Osteocyte (in vitro differentiated cells): Measurements from ENCODE around the gene UBR3. TPM values are rescaled to one million over a fixed set of nuclear protein-coding genes. Genes with fewer than 3 reads are reported as not detected.
"Not testable (repeated sequence)": the region's sequence is repeated elsewhere in the genome, so short reads cannot be mapped to it uniquely, and the experiment has no call there.

Experiments
- DNase-seq: peaks from one replicate; pipeline ENCODE4 v3.0.0; 2021; ENCODE audit warnings: mixed read lengths; ENCODE audit not compliant: unreplicated experiment; ENCODE audit errors: extremely low spot score
- H3K27ac Mint-ChIP-seq: one replicate; pipeline ENCODE4 v1.8.0; 2021; ENCODE audit warnings: mild to moderate bottlenecking, mixed read lengths; ENCODE audit not compliant: unreplicated experiment
- H3K27me3 Mint-ChIP-seq: one replicate; pipeline ENCODE4 v1.8.0; 2021; ENCODE audit warnings: mixed read lengths; ENCODE audit not compliant: unreplicated experiment
- H3K36me3 Mint-ChIP-seq: one replicate; pipeline ENCODE4 v1.8.0; 2021; ENCODE audit warnings: mixed read lengths; ENCODE audit not compliant: unreplicated experiment
- H3K4me1 Mint-ChIP-seq: one replicate; pipeline ENCODE4 v1.8.0; 2021; ENCODE audit warnings: mixed read lengths; ENCODE audit not compliant: unreplicated experiment
- H3K4me3 Mint-ChIP-seq: one replicate; pipeline ENCODE4 v1.8.0; 2021; ENCODE audit warnings: mild to moderate bottlenecking, moderate library complexity, mixed read lengths; ENCODE audit not compliant: unreplicated experiment
- H3K9me3 Mint-ChIP-seq: one replicate; pipeline ENCODE4 v1.8.0; 2021; ENCODE audit warnings: mixed read lengths; ENCODE audit not compliant: unreplicated experiment
- total RNA-seq: library from RNA; stranded (reverse); gene quantifications from 2 replicates; pipeline ENCODE4 v1.2.1, GENCODE V29; 2021
- TF ChIP-seq, protein P1 (sequence below): fragments of 200-600 bp; sonication (generic); IDR thresholded peaks from 2 replicates; pipeline ENCODE4 v1.5.0; 2021; ENCODE audit warnings: antibody characterized with exemption, mild to moderate bottlenecking, moderate library complexity

The UBR3 gene
- total RNA-seq, 1 donor from 2014 or later: 38.0 TPM

- H3K27ac Mint-ChIP-seq: no peak overlapping the region
- H3K36me3 Mint-ChIP-seq: peaks cover 26% of the 10 kb centered on the region
- no peak overlapping the region for H3K4me3 Mint-ChIP-seq
- H3K9me3 Mint-ChIP-seq: no peaks in the 10 kb centered on the region
- no peaks in the 10 kb centered on the region for H3K27me3 Mint-ChIP-seq
- DNase-seq: no peak
- H3K4me1 Mint-ChIP-seq: peaks cover 4% of the 10 kb centered on the region
- TF ChIP-seq, protein P1, sequence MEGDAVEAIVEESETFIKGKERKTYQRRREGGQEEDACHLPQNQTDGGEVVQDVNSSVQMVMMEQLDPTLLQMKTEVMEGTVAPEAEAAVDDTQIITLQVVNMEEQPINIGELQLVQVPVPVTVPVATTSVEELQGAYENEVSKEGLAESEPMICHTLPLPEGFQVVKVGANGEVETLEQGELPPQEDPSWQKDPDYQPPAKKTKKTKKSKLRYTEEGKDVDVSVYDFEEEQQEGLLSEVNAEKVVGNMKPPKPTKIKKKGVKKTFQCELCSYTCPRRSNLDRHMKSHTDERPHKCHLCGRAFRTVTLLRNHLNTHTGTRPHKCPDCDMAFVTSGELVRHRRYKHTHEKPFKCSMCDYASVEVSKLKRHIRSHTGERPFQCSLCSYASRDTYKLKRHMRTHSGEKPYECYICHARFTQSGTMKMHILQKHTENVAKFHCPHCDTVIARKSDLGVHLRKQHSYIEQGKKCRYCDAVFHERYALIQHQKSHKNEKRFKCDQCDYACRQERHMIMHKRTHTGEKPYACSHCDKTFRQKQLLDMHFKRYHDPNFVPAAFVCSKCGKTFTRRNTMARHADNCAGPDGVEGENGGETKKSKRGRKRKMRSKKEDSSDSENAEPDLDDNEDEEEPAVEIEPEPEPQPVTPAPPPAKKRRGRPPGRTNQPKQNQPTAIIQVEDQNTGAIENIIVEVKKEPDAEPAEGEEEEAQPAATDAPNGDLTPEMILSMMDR: no peak
These were observed 119.3 kb downstream of the UBR3 start for GRCh38 chr2:169946546-169946945.

DNA sequence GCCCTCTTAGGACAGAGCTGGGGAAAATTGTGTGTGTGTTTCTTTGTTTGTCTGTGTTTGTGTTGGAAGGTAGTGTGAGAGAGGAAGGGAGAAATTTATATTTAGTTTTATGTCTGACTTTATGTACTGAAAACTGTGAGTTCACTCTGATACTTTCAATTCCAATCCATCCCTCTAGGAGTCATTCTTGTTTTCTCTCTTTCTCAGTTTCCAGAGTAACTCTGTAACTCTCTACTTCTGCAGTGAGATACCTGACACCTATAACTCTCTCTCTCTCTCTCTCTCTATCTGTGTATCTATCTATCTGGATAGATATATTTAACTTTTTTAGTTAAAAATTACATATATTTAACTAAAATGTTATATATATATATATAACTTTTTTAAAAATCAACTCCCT lies 128.7 kb downstream of the UBR3 start:
- Mint-ChIP-seq H3K36me3 (peaks cover 30% of the 10 kb centered on the region), H3K27ac (no peak overlapping the region), H3K4me3 (no peak overlapping the region), H3K9me3 (peaks cover 4% of the 10 kb centered on the region), H3K4me1 (no peaks in the 10 kb centered on the region), H3K27me3 (no peaks in the 10 kb centered on the region)
- TF ChIP-seq, protein P1: no peak
- no peak for DNase-seq

- not testable (repeated sequence) for H3K27me3 Mint-ChIP-seq
These were observed 130.0 kb downstream of the UBR3 start for GRCh38 chr2:169957219-169957618.

DNA sequence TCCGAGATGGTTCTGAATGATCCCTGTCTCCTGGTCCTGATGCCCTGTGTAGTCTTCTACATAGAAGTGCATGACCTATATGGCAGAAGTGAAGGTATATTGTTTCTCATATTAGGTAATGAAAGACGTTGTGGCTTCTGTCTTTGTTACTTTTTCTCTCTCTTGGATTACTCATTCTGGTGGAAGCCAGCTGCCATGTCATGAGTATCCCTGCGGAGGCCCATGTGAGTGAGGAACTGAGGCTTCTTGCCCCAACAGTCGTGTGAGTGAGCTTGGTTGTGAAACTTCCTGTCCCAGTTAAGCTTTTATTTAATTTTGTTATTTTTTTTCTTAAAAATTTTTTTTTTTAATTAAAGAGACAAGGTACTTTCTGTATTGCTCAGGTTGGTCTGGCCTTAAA lies 134.7 kb downstream of the UBR3 start:
- H3K9me3 Mint-ChIP-seq: peaks cover 4% of the 10 kb centered on the region
- H3K27ac Mint-ChIP-seq: no peak overlapping the region
- no peak overlapping the region for H3K4me3 Mint-ChIP-seq
- peaks cover 50% of the 10 kb centered on the region for H3K36me3 Mint-ChIP-seq
- TF ChIP-seq, protein P1: no peak
- DNase-seq: no peak
- no peaks in the 10 kb centered on the region for H3K4me1 Mint-ChIP-seq
- H3K27me3 Mint-ChIP-seq: no peaks in the 10 kb centered on the region

More at GRCh38 chr2:169957219-169957618, 130.0 kb downstream of the UBR3 start:
- not testable (repeated sequence) for DNase-seq, H3K9me3 Mint-ChIP-seq, H3K4me3 Mint-ChIP-seq, H3K27ac Mint-ChIP-seq, H3K4me1 Mint-ChIP-seq
- peaks cover 37% of the 10 kb centered on the region for H3K36me3 Mint-ChIP-seq

DNA sequence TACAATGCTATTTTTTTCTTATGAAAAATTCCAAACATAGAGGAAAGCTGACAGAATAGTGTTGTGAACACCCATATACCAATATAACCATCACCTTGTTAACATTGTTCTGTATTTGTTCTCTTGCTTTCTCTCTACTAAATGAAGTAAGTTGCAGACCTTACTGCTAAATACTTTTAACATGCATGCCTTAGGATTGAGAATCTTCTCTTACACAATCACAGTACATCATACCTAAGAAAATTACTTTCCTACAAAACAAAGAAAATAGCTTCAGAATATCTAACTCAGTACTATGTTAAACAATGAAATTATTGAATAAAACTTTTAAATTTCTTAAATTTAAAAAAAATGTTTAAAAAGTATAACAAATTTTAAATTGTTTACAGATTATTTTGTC lies 136.5 kb downstream of the UBR3 start:
- no peak for DNase-seq
- Mint-ChIP-seq H3K27me3 (no peaks in the 10 kb centered on the region), H3K36me3 (peaks cover 49% of the 10 kb centered on the region), H3K4me1 (peaks cover 3% of the 10 kb centered on the region), H3K27ac (no peak overlapping the region), H3K9me3 (no peaks in the 10 kb centered on the region), H3K4me3 (no peak overlapping the region)
- TF ChIP-seq, protein P1: no peak

DNA sequence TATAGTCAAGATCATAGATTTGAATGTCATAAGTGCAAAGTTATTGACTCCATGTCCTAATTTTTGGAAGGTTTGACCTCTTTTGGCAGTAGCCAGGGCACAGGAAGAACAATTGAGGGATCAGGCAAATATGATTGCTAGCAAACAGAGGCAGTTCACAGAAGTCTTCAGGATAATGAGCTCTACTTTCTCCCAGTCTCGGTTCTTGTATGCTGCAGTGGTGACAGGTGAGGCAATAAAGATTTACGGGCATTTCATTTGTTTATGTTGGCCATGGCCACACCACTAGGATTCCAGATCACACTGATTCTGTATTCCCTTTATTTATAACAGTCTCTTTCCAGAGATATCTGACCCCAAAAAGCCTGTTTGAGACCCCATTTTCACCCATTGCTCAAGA lies 137.5 kb downstream of the UBR3 start:
- Mint-ChIP-seq H3K27ac (no peak overlapping the region), H3K36me3 (peaks cover 52% of the 10 kb centered on the region), H3K4me3 (no peak overlapping the region), H3K9me3 (no peaks in the 10 kb centered on the region), H3K27me3 (no peaks in the 10 kb centered on the region), H3K4me1 (peaks cover 3% of the 10 kb centered on the region)
- DNase-seq: no peak
- TF ChIP-seq, protein P1: no peak
